ENCODE measurements around the gene FER. TPM values are rescaled to one million over a fixed set of nuclear protein-coding genes. Genes with fewer than 3 reads are reported as not detected.

Gene FER
- total RNA-seq, 2 experiments from 2014 or later: 5.9 to 8.0 TPM

DNA sequence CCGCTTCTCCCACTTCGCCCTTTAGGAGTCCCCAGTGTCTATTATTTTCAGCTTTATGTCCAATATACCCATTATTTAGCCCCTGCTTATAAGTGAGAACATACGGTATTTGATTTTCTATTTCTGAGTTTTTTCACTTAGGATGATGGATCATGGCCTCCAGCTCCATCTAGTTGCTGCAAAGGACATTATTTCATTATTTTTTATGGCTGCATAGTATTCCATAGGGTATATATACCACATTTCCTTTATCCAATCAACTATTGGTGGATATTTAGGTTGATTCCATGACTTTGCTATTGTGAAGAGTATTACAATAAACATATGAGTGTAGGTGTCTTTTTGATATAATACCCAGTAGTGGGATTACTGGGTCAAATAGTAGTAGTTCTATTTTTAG, 162.9 kb downstream of the FER start:
- H3K27me3 Mint-ChIP-seq (ENCODE audit: low read depth): no peaks in the 10 kb centered on the region
- DNase-seq (no peak), ATAC-seq (no peak)
- ChIA-PET CTCF (no interaction called here), POLR2A (no interaction called here)
- no peaks in the 10 kb centered on the region for H3K36me3 Mint-ChIP-seq (ENCODE audit: low read depth)
- no peak overlapping the region for H3K4me3 Mint-ChIP-seq
- H3K4me1 Mint-ChIP-seq (ENCODE audit: low read depth): no peaks in the 10 kb centered on the region
- no peak overlapping the region for H3K27ac Mint-ChIP-seq
- H3K9me3 Mint-ChIP-seq (ENCODE audit: insufficient read depth): no peaks in the 10 kb centered on the region

DNA sequence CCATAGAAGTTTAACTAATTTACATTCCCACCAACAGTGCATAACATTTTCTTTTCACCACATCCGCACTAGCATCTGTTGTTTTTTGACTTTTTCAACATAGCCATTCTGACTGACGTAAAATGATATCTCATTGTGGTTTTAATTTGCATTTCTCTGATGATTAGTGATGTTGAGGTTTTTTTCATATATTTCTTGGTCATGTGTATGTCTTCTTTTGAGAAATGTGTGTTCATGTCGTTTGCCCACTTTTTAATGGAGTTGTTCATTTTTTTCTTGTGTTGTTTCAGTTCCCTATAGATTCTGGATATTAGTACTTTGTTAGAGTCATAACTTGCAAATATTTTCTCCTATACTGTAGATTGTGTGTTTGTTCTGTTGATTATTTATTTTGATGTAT, 163.4 kb downstream of the FER start:
- Mint-ChIP-seq H3K27ac (no peak overlapping the region), H3K9me3 (ENCODE audit: insufficient read depth) (no peaks in the 10 kb centered on the region), H3K4me3 (no peak overlapping the region), H3K4me1 (ENCODE audit: low read depth) (no peaks in the 10 kb centered on the region), H3K36me3 (ENCODE audit: low read depth) (no peaks in the 10 kb centered on the region), H3K27me3 (ENCODE audit: low read depth) (no peaks in the 10 kb centered on the region)
- DNase-seq (no peak), ATAC-seq (no peak)
- ChIA-PET CTCF (no interaction called here), POLR2A (no interaction called here)

DNA sequence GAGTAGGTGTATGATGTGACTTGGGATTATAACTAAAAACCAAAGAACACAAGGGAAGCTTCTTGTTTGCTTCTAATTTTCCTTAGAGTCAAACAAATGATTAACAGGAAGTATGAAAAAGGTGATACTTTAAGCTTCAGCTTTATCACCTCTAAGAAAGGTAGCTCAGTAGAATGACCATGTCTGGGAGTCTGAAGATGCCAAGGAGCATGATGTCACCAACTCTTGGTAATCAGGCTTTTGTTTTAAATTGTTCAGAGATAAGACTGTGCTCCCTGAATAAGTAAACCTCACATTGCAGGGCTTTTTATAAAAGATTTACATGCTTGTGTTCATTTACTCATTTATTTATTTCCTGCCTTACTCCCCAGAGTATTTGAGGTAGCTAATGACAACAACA, 169.9 kb downstream of the FER start:
- H3K9me3 Mint-ChIP-seq (ENCODE audit: insufficient read depth): no peaks in the 10 kb centered on the region
- DNase-seq: no peak
- H3K27ac Mint-ChIP-seq: no peak overlapping the region
- POLR2A ChIA-PET: no interaction called here
- H3K36me3 Mint-ChIP-seq (ENCODE audit: low read depth): no peaks in the 10 kb centered on the region
- ATAC-seq: no peak
- H3K4me1 Mint-ChIP-seq (ENCODE audit: low read depth): no peaks in the 10 kb centered on the region
- no peak overlapping the region for H3K4me3 Mint-ChIP-seq
- CTCF ChIA-PET: no interaction called here
- H3K27me3 Mint-ChIP-seq (ENCODE audit: low read depth): no peaks in the 10 kb centered on the region

DNA sequence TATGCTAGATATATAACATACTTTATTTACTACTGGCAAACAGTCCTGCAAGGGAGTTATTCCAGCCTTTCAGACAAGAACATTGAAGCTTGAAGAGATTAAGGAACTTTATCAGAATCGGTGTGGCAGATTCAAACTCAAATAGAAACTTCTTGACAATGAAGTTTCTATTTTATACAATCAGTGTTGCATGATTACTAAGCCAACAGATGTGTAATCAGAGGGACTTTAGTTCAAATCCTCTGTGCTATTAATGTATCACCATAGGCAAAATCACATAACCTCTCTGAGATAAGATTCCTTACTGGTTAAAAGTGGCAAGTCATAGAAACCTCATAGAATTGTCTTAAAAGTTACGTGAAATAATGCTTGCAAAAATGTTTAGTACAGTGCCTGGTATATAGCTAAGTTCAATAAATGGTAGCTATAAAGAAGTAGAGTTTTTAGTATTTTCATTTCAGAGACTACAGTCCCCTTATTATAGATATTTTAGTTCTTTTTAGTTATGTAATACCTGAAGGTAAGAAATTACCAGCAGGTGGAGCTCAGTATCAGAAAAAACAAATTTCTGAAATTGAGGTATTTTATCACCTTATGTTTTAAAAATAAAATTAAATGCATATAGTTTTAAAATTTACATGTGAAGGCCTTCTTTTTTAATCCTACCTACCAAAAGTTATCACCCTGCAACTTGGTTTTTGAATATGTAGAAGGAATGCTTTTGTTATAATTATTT, 172.1 kb downstream of the FER start:
- H3K27ac Mint-ChIP-seq: no peak overlapping the region
- H3K4me1 Mint-ChIP-seq (ENCODE audit: low read depth): no peaks in the 10 kb centered on the region
- no peaks in the 10 kb centered on the region for H3K9me3 Mint-ChIP-seq (ENCODE audit: insufficient read depth)
- CTCF ChIA-PET: interaction anchor here (1.6 kb wide), 1 partner anchor 769 kb away, joined by 5 read pairs; no protein-coding TSS in a partner anchor
- H3K4me3 Mint-ChIP-seq: no peak overlapping the region
- ATAC-seq (no peak), DNase-seq (no peak)
- no peaks in the 10 kb centered on the region for H3K27me3 Mint-ChIP-seq (ENCODE audit: low read depth)
- H3K36me3 Mint-ChIP-seq (ENCODE audit: low read depth): no peaks in the 10 kb centered on the region
- POLR2A ChIA-PET: no interaction called here

DNA sequence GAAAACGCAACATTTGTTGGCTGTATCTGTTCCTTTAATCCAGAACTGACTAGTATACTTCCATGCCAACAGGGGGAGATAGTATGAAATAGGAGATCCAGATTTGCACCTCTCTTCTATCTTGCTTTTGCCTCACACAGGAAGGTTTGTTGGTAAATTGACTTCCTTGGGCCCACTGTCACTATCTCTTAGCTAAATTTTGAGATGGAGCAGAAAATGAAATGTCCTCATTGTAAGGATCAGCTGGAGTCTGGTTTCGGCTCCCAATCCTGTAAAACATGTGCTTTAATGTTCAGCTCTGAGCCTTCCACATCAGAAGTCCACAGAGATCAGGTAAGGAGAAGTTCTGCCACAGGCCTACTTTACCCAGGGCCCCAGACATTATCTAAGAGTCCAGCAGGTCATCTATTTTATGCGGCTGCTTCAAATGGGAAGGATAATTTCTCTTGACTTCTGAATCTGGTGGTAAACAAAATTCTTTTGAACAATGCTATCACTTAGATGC, 176.8 kb downstream of the FER start:
- DNase-seq (peak; percentile 20), ATAC-seq (peak; percentile 44)
- H3K9me3 Mint-ChIP-seq (ENCODE audit: insufficient read depth): no peaks in the 10 kb centered on the region
- no peaks in the 10 kb centered on the region for H3K4me1 Mint-ChIP-seq (ENCODE audit: low read depth)
- ChIA-PET POLR2A (no interaction called here), CTCF (no interaction called here)
- H3K4me3 Mint-ChIP-seq: peak overlapping the region; percentile 64
- H3K27ac Mint-ChIP-seq: no peak overlapping the region
- H3K36me3 Mint-ChIP-seq (ENCODE audit: low read depth): no peaks in the 10 kb centered on the region
- no peaks in the 10 kb centered on the region for H3K27me3 Mint-ChIP-seq (ENCODE audit: low read depth)

DNA sequence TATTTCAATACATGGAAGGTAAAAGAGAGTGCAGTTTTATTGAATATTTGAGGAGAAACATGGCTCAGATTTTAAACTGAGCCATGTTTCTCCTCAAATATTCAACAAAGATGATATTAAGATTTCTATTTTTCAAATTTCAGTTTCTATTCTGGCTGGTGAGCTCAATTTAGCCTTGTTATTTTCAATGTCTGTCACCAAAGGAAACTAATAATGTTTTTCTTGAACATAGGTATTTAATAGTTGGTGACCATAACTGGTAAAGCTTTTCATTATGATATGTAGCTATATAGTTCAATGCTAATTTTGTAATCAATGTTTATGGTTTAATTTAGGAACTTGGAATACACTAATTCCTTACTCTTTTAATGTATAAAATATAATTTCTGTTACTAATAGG, 177.4 kb downstream of the FER start:
- no peak overlapping the region for H3K4me3 Mint-ChIP-seq
- H3K9me3 Mint-ChIP-seq (ENCODE audit: insufficient read depth): no peaks in the 10 kb centered on the region
- POLR2A ChIA-PET: no interaction called here
- no peak overlapping the region for H3K27ac Mint-ChIP-seq
- DNase-seq (no peak), ATAC-seq (no peak)
- no peaks in the 10 kb centered on the region for H3K27me3 Mint-ChIP-seq (ENCODE audit: low read depth)
- H3K4me1 Mint-ChIP-seq (ENCODE audit: low read depth): no peaks in the 10 kb centered on the region
- no peaks in the 10 kb centered on the region for H3K36me3 Mint-ChIP-seq (ENCODE audit: low read depth)
- CTCF ChIA-PET: no interaction called here

DNA sequence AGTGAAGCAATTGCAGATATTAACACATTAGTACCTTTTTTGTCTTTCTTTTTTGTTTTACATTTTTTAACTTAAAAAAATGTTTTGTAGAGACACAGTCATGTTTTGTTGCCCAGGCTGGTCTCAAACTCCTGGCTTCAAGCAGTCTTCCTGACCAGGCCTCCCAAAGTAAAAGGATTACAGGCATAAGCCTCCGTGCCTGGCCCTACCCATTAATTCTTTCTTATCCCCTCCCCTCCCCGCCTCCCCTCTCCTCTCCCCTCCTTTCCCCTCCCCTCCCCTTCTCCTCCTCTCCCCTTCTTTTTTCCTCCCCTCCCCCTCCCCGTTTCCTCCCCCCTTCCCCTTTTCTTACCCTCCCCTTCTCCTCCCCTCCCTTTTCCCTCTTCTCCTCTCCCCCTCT, 182.4 kb downstream of the FER start:
- ChIA-PET CTCF (no interaction called here), POLR2A (no interaction called here)
- H3K36me3 Mint-ChIP-seq (ENCODE audit: low read depth): no peaks in the 10 kb centered on the region
- no peaks in the 10 kb centered on the region for H3K27me3 Mint-ChIP-seq (ENCODE audit: low read depth)
- no peak overlapping the region for H3K4me3 Mint-ChIP-seq
- no peak overlapping the region for H3K27ac Mint-ChIP-seq
- DNase-seq (no peak), ATAC-seq (no peak)
- H3K9me3 Mint-ChIP-seq (ENCODE audit: insufficient read depth): no peaks in the 10 kb centered on the region
- no peaks in the 10 kb centered on the region for H3K4me1 Mint-ChIP-seq (ENCODE audit: low read depth)

DNA sequence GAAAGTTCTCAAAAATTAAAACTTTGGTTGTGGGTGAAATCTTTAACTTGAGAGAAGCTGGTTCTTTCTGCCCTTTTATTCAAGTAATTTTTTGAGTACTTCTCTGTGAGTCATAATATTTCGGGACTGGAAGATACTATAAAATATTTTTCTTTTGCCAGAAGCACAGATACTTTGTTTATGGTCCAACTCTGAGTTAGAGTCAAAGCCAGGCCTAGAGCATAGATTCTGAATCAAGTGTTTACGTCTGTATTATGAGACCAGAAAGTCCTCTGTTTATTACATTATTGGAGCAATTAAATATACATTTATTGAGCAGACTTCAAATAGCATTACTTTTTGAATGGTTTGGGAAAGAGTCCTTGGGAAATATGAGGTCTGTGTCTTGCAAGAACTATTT, 187.9 kb downstream of the FER start:
- H3K27me3 Mint-ChIP-seq (ENCODE audit: low read depth): no peaks in the 10 kb centered on the region
- POLR2A ChIA-PET: no interaction called here
- ATAC-seq (no peak), DNase-seq (no peak)
- no peaks in the 10 kb centered on the region for H3K9me3 Mint-ChIP-seq (ENCODE audit: insufficient read depth)
- H3K4me3 Mint-ChIP-seq: no peak overlapping the region
- no peak overlapping the region for H3K27ac Mint-ChIP-seq
- no peaks in the 10 kb centered on the region for H3K36me3 Mint-ChIP-seq (ENCODE audit: low read depth)
- CTCF ChIA-PET: no interaction called here
- H3K4me1 Mint-ChIP-seq (ENCODE audit: low read depth): no peaks in the 10 kb centered on the region

DNA sequence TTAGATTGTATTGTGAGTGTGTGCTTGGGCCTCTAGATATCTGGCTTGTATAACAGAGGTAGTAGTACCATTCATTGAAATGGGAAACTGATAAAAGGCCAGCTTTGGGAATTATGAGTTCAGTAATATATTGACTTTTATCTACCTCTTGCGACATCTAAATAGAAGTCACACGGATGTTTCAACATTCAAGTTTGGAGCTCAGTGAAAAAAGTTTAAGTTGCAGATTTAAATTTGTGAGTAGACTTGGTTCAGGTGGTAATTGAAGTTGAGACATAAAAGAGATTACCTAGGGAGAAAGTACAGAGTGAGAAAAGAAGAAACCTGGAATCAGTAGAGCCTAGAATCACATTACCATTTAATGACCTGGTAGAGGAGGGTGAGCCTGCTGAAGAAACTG, 189.5 kb downstream of the FER start:
- no peaks in the 10 kb centered on the region for H3K4me1 Mint-ChIP-seq (ENCODE audit: low read depth)
- H3K27me3 Mint-ChIP-seq (ENCODE audit: low read depth): no peaks in the 10 kb centered on the region
- H3K36me3 Mint-ChIP-seq (ENCODE audit: low read depth): no peaks in the 10 kb centered on the region
- H3K27ac Mint-ChIP-seq: no peak overlapping the region
- H3K4me3 Mint-ChIP-seq: no peak overlapping the region
- no peak for DNase-seq
- ChIA-PET CTCF (no interaction called here), POLR2A (no interaction called here)
- H3K9me3 Mint-ChIP-seq (ENCODE audit: insufficient read depth): no peaks in the 10 kb centered on the region
- no peak for ATAC-seq

DNA sequence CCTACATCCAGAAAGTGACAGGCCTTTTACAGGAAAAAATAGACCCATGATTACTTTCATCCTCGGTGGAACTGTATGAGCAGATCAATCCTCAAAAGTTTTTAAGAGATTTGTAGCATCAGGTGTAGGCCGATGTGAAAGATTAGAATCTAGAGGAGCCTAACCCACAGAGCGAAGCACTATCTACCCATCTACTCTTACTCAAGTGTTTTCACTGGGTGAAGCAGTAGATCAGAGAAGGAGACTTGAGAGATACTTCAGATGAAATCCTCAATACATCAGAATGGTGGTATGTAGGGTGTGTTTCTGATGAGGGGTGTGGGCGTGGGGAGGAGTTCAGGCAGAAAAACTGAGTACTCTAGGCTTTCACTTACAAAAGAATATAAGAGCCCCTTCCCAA, 192.8 kb downstream of the FER start:
- ATAC-seq (no peak), DNase-seq (no peak)
- Mint-ChIP-seq H3K27ac (no peak overlapping the region), H3K4me1 (ENCODE audit: low read depth) (no peaks in the 10 kb centered on the region), H3K36me3 (ENCODE audit: low read depth) (no peaks in the 10 kb centered on the region), H3K9me3 (ENCODE audit: insufficient read depth) (no peaks in the 10 kb centered on the region), H3K4me3 (no peak overlapping the region), H3K27me3 (ENCODE audit: low read depth) (no peaks in the 10 kb centered on the region)
- ChIA-PET CTCF (no interaction called here), POLR2A (no interaction called here)

DNA sequence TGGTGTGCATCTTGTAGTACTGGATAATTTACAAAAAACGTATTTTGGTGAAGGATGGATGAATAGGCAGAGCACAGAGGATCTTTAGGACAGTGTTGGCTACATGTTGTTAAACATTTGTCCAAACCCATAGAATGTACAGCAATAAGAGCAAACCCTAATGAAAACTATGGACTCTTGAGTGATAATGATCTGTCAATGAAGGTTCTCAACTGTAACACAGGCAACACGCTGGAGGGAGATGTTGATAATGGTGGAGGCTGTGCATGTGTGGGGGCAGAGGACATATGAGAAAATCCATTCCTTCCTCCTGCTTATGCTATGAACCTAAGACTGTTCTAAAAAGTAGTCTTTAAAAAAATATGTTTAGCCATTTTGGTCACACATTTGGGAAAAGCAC, 194.0 kb downstream of the FER start:
- Mint-ChIP-seq H3K4me3 (no peak overlapping the region), H3K4me1 (ENCODE audit: low read depth) (no peaks in the 10 kb centered on the region), H3K36me3 (ENCODE audit: low read depth) (no peaks in the 10 kb centered on the region), H3K27me3 (ENCODE audit: low read depth) (no peaks in the 10 kb centered on the region), H3K9me3 (ENCODE audit: insufficient read depth) (no peaks in the 10 kb centered on the region), H3K27ac (no peak overlapping the region)
- POLR2A ChIA-PET: no interaction called here
- DNase-seq (no peak), ATAC-seq (no peak)
- CTCF ChIA-PET: no interaction called here

DNA sequence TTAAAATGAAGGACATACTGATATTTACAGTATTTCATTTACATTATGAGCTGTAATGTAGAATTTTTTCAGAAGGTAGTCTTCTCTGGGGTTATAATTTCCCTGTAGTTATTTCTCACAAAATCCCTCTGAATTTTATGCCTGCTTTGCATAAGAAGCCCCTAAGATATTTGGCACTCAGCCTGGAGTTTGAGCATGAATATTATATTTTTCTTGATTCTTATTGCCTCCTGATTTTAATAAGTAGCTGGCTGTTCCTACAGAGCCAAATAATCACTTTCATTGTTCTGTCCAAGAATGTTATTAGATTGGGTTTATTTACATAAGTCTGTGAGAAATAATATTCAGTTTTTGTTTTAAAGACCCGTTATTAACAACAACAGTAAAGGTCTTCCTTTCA, 195.0 kb downstream of the FER start:
- ChIA-PET CTCF (no interaction called here), POLR2A (no interaction called here)
- Mint-ChIP-seq H3K27me3 (ENCODE audit: low read depth) (no peaks in the 10 kb centered on the region), H3K36me3 (ENCODE audit: low read depth) (no peaks in the 10 kb centered on the region), H3K4me1 (ENCODE audit: low read depth) (no peaks in the 10 kb centered on the region), H3K4me3 (no peak overlapping the region), H3K9me3 (ENCODE audit: insufficient read depth) (no peaks in the 10 kb centered on the region), H3K27ac (no peak overlapping the region)
- ATAC-seq (no peak), DNase-seq (no peak)

DNA sequence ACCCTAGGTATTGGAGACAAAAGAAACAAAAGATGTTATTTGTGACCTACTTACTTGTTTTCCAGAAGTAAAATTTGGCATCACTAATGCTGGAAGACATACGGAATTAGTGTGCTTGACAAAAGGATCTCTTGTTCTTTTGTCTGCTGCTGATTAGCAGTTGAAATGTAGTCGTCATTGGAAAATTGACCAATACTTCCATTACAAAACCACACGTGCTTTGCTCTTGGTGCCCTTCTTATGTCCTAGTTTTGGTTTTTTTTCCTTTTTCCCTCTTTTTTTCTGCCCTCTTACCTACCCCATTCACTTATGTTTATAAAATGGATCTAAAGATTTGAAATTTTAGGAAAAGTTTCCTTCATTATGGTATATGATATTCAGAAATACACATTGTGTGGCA, 197.4 kb downstream of the FER start:
- no peak overlapping the region for H3K27ac Mint-ChIP-seq
- H3K4me1 Mint-ChIP-seq (ENCODE audit: low read depth): no peaks in the 10 kb centered on the region
- POLR2A ChIA-PET: no interaction called here
- DNase-seq (no peak), ATAC-seq (no peak)
- no peaks in the 10 kb centered on the region for H3K36me3 Mint-ChIP-seq (ENCODE audit: low read depth)
- H3K27me3 Mint-ChIP-seq (ENCODE audit: low read depth): no peaks in the 10 kb centered on the region
- H3K4me3 Mint-ChIP-seq: no peak overlapping the region
- CTCF ChIA-PET: no interaction called here
- H3K9me3 Mint-ChIP-seq (ENCODE audit: insufficient read depth): no peaks in the 10 kb centered on the region

Measured in activated CD8-positive, alpha-beta T cell treated with anti-CD3 and anti-CD28 coated beads, Interleukin-2, amount 10 ng/mL, durations not matched to agents 7 days and 5 days (primary cell).